H1 (cell line): ENCODE results near the gene VIPR2. TPM values are rescaled to one million over a fixed set of nuclear protein-coding genes. Genes with fewer than 3 reads are reported as not detected.
A peak's percentile ranks its signal among the peaks of the same experiment; 100 is the strongest.

Experiments used
- CTCF ChIA-PET: fragments of 300-600 bp; sonication (Branson Sonifier 250); formaldehyde crosslinking; loops from one replicate; lab custom pipeline; 2021; ENCODE audit not compliant: partially characterized antibody; lab: Charles Lee
- POLR2A ChIA-PET: fragments of 300-600 bp; sonication (Branson Sonifier 250); formaldehyde crosslinking; loops from one replicate; lab custom pipeline; 2021; ENCODE audit warnings: inconsistent platforms; ENCODE audit not compliant: partially characterized antibody; lab: Charles Lee
- DNase-seq, 2 experiments: peaks; one replicate each; pipeline versions ENCODE4 v3.0.0 to v3.0.0-alpha.2; 2010 to 2022; ENCODE audit warnings: low spot score in 2 of 2, low read depth in 1 of 2, mixed read lengths in 1 of 2
- FAIRE-seq: peaks from 2 replicates; lab custom pipeline; 2011; peaks lifted over from hg19 to GRCh38; lab: Jason Lieb, UNC
- H2AFZ ChIP-seq: 2 replicates; pipeline ENCODE4 v1.8.1; 2012; ENCODE audit warnings: low read length, inconsistent platforms
- H2AK5ac ChIP-seq: 2 replicates; pipeline ENCODE4 v1.6.1; 2013; ENCODE audit warnings: low read depth, low read length
- H2BK120ac ChIP-seq: replicated peaks from 2 replicates; pipeline ENCODE3; 2013; ENCODE audit warnings: low read depth, low read length, inconsistent platforms
- H2BK12ac ChIP-seq: 2 replicates; pipeline ENCODE4 v1.6.1; 2013; ENCODE audit warnings: low read depth, low read length
- H2BK15ac ChIP-seq: 2 replicates; pipeline ENCODE4 v1.6.1; 2013; ENCODE audit warnings: low read length
- H2BK20ac ChIP-seq: 2 replicates; pipeline ENCODE4 v1.6.1; 2013; ENCODE audit warnings: low read length
- H2BK5ac ChIP-seq: 2 replicates; pipeline ENCODE4 v1.6.1; 2013; ENCODE audit warnings: low read depth, low read length
- H3K14ac ChIP-seq: 2 replicates; pipeline ENCODE4 v1.6.1; 2013; ENCODE audit warnings: inconsistent platforms; ENCODE audit not compliant: insufficient read length
- H3K18ac ChIP-seq: 2 replicates; pipeline ENCODE4 v1.6.1; 2013; ENCODE audit warnings: low read length; ENCODE audit errors: extremely low read depth
- H3K23ac ChIP-seq: 2 replicates; pipeline ENCODE4 v1.6.1; 2013; ENCODE audit warnings: inconsistent platforms; ENCODE audit not compliant: insufficient read length
- H3K23me2 ChIP-seq: 2 replicates; pipeline ENCODE4 v1.6.1; 2013; ENCODE audit warnings: low read depth, low read length
- H3K27ac ChIP-seq: 2 replicates; pipeline ENCODE4 v1.6.1; 2011; ENCODE audit warnings: low read depth, low read length, inconsistent platforms
- H3K27me3 ChIP-seq, 4 experiments: replicated peaks in 1 of 4; 1 replicate in 1 of 4; 2 replicates in 3 of 4; pipeline versions ENCODE4 v1.6.1 to v1.8.1; 2011 to 2013; ENCODE audit warnings: low read length in 3 of 4, mild to moderate bottlenecking in 3 of 4, inconsistent platforms in 2 of 4, mixed read lengths in 2 of 4, moderate library complexity in 1 of 4; ENCODE audit not compliant: control insufficient read depth in 3 of 4, insufficient read depth in 3 of 4; ENCODE audit errors: extremely low read depth in 1 of 4
- H3K36me3 ChIP-seq, 4 experiments: 2 replicates each; pipeline versions ENCODE4 v1.6.1 to v1.8.1; 2011 to 2013; ENCODE audit warnings: mild to moderate bottlenecking in 4 of 4, low read length in 3 of 4, moderate library complexity in 2 of 4, control low read depth in 1 of 4, inconsistent platforms in 1 of 4; ENCODE audit not compliant: insufficient read depth in 4 of 4, control insufficient read depth in 2 of 4
- H3K4ac ChIP-seq: replicated peaks from 2 replicates; pipeline ENCODE3; 2013; ENCODE audit warnings: low read length, low read depth, mixed read lengths, inconsistent platforms; ENCODE audit not compliant: insufficient read length
- H3K4me1 ChIP-seq, 4 experiments: replicated peaks in 1 of 4; 1 replicate in 1 of 4; 2 replicates in 3 of 4; pipeline versions ENCODE4 v1.6.1 to v1.8.1; 2011 to 2013; ENCODE audit warnings: low read length in 3 of 4, inconsistent platforms in 2 of 4, mixed read lengths in 1 of 4; ENCODE audit not compliant: insufficient read depth in 4 of 4, control insufficient read depth in 3 of 4
- H3K4me2 ChIP-seq, 2 experiments: 2 replicates each; pipeline versions ENCODE4 v1.6.1 to v1.8.1; 2011 to 2013; ENCODE audit warnings: low read depth in 2 of 2, low read length in 2 of 2, control low read depth in 1 of 2, inconsistent platforms in 1 of 2, mild to moderate bottlenecking in 1 of 2; ENCODE audit not compliant: insufficient read depth in 1 of 2
- H3K4me3 ChIP-seq, 4 experiments: fragments of 200-600, 300-600 bp in 1 of 4; sonication (generic), shearing (Covaris generic), sonication (Bioruptor Twin) in 1 of 4; 2 replicates each; pipeline versions ENCODE4 v1.5.1 to v1.8.1; 2011 to 2016; ENCODE audit warnings: low read length in 4 of 4, low read depth in 3 of 4, control low read depth in 2 of 4, inconsistent platforms in 2 of 4, mild to moderate bottlenecking in 2 of 4, mixed read lengths in 1 of 4, moderate library complexity in 1 of 4; ENCODE audit not compliant: insufficient read depth in 2 of 4; ENCODE audit errors: extremely low read depth in 1 of 4
- H3K56ac ChIP-seq: replicated peaks from 2 replicates; pipeline ENCODE3; 2013; ENCODE audit warnings: low read depth, mild to moderate bottlenecking, mixed read lengths, low read length, inconsistent platforms; ENCODE audit not compliant: insufficient read length
- H3K79me1 ChIP-seq: 2 replicates; pipeline ENCODE4 v1.6.1; 2013; ENCODE audit warnings: low read depth, low read length, control low read depth
- H3K79me2 ChIP-seq, 2 experiments: 2 replicates each; pipeline versions ENCODE4 v1.6.1 to v1.8.1; 2012 to 2013; ENCODE audit warnings: low read length in 2 of 2, mild to moderate bottlenecking in 2 of 2, inconsistent platforms in 1 of 2; ENCODE audit not compliant: insufficient read depth in 2 of 2, control insufficient read depth in 1 of 2
- H3K9ac ChIP-seq, 4 experiments: replicated peaks in 1 of 4; 1 replicate in 1 of 4; 2 replicates in 3 of 4; pipeline versions ENCODE4 v1.6.1 to v1.8.1; 2011 to 2013; ENCODE audit warnings: low read depth in 3 of 4, low read length in 3 of 4, control low read depth in 2 of 4, mild to moderate bottlenecking in 2 of 4, moderate library complexity in 2 of 4, inconsistent platforms in 1 of 4; ENCODE audit errors: extremely low read depth in 1 of 4
- H3K9me3 ChIP-seq, 2 experiments: 2 replicates each; pipeline versions ENCODE4 v1.6.1 to v1.8.1; 2012 to 2013; ENCODE audit warnings: mild to moderate bottlenecking in 2 of 2, moderate library complexity in 2 of 2, control low read depth in 1 of 2, inconsistent platforms in 1 of 2, low read depth in 1 of 2, low read length in 1 of 2, mixed read lengths in 1 of 2; ENCODE audit not compliant: insufficient read depth in 2 of 2
- H4K20me1 ChIP-seq, 2 experiments: replicated peaks in 1 of 2; 2 replicates each; pipeline versions ENCODE3 to v1.8.1; 2011 to 2013; ENCODE audit warnings: inconsistent platforms in 2 of 2, low read length in 2 of 2, mild to moderate bottlenecking in 1 of 2; ENCODE audit not compliant: insufficient read depth in 2 of 2, control insufficient read depth in 1 of 2
- H4K5ac ChIP-seq: 2 replicates; pipeline ENCODE4 v1.6.1; 2013; ENCODE audit warnings: low read length, low read depth, mixed read lengths, inconsistent platforms; ENCODE audit not compliant: insufficient read length
- H4K8ac ChIP-seq: 2 replicates; pipeline ENCODE4 v1.8.0; 2013; ENCODE audit warnings: mild to moderate bottlenecking, moderate library complexity, low read length, inconsistent platforms; ENCODE audit not compliant: insufficient read depth; ENCODE audit errors: extremely low read depth
- H4K91ac ChIP-seq: replicated peaks from 2 replicates; pipeline ENCODE3; 2013; ENCODE audit warnings: low read length, mixed read lengths, inconsistent platforms; ENCODE audit not compliant: insufficient read length
- CBX5 ChIP-seq: fragments of 300-800, 300-1000 bp; sonication (generic); IDR thresholded peaks from 2 replicates; pipeline ENCODE4 v1.7.1; 2016; ENCODE audit warnings: antibody characterized with exemption, low read length, low read depth
- CHD1 ChIP-seq: IDR thresholded peaks from 2 replicates; pipeline ENCODE4 v1.6.1; 2012; ENCODE audit warnings: low read depth, low read length, improper control_type of control experiment
- EZH2 ChIP-seq: fragments of 200-600 bp; sonication (generic); IDR thresholded peaks from 2 replicates; pipeline ENCODE4 v1.7.1; 2012; ENCODE audit warnings: low read depth, mild to moderate bottlenecking, moderate library complexity, low read length, inconsistent platforms; ENCODE audit not compliant: severe bottlenecking
- FOSL1 ChIP-seq: IDR thresholded peaks from 2 replicates; pipeline ENCODE4 v1.6.1; 2011; ENCODE audit warnings: mild to moderate bottlenecking, low read depth, low read length, moderate library complexity; ENCODE audit not compliant: insufficient read depth
- JUN ChIP-seq: IDR thresholded peaks from 2 replicates; pipeline ENCODE4 v1.6.1; 2011; ENCODE audit warnings: low read depth, mild to moderate bottlenecking, improper control_type of control experiment, low read length
- KDM4A ChIP-seq: IDR thresholded peaks from one replicate; pipeline ENCODE4 v1.7.1; 2012; ENCODE audit warnings: low read depth, mild to moderate bottlenecking, moderate library complexity, low read length, inconsistent platforms; ENCODE audit not compliant: severe bottlenecking
- KDM5A ChIP-seq: fragments of 200-600 bp; IDR thresholded peaks from 2 replicates; pipeline ENCODE4 v1.7.1; 2012; ENCODE audit warnings: mild to moderate bottlenecking, low read length, inconsistent platforms, mixed read lengths
- NRF1 ChIP-seq: IDR thresholded peaks from 2 replicates; pipeline ENCODE4 v1.6.1; 2011; ENCODE audit warnings: mild to moderate bottlenecking, low read depth, low read length, improper control_type of control experiment
- SIRT6 ChIP-seq: IDR thresholded peaks from one replicate; pipeline ENCODE4 v1.7.1; 2012; ENCODE audit warnings: low read length, inconsistent platforms
- WGBS, 2 experiments: shearing (Covaris generic) in 1 of 2; methylation state at CpG; one replicate each; pipeline versions ENCODE4 v1.1.6 to v1.1.7; 2013 to 2015; ENCODE audit warnings: low lambda C conversion rate in 2 of 2, mixed read lengths in 2 of 2, inconsistent platforms in 1 of 2, low coverage in 1 of 2, missing lambda C conversion rate in 1 of 2; ENCODE audit not compliant: insufficient replicate concordance in 2 of 2, insufficient coverage in 1 of 2, insufficient read length in 1 of 2; ENCODE audit errors: extremely low coverage in 1 of 2, missing lambda C conversion rate in 1 of 2; 5-methylcytosine and 5-hydroxymethylcytosine counted together
- polyA plus RNA-seq, 7 experiments: library from polyadenylated mRNA; depleted of rRNA in 3 of 7; stranded (reverse) in 5 of 7; unstranded in 2 of 7; fragments of >200 nt in 5 of 7; fragments of 200-250 nt in 2 of 7; gene quantifications; 1 replicate in 5 of 7; 2 replicates in 1 of 7; 4 replicates in 1 of 7; pipeline versions ENCODE4 v1.2.1 to v1.2.3, GENCODE V29; 2011 to 2013; ENCODE audit warnings: missing spikeins in 2 of 7, mixed read lengths in 2 of 7
- total RNA-seq: library from RNA; stranded (reverse); fragmentation: NEBNext Ultra II Directional; extraction: Animal tissue kit (Norgen Biotek cat#: 25700); gene quantifications from 2 replicates; pipeline ENCODE4 v1.2.1, GENCODE V29; 2021
- TF ChIP-seq, protein P1 (sequence below): IDR thresholded peaks from 2 replicates; pipeline ENCODE4 v1.6.1; 2011; ENCODE audit warnings: low read length, improper control_type of control experiment

The VIPR2 gene
- total and polyA plus RNA-seq, 2 of the 8 experiments (the other 6 are each of a cell fraction or from before 2014, with no cell fraction given): 2.4 to 6.3 TPM

DNA sequence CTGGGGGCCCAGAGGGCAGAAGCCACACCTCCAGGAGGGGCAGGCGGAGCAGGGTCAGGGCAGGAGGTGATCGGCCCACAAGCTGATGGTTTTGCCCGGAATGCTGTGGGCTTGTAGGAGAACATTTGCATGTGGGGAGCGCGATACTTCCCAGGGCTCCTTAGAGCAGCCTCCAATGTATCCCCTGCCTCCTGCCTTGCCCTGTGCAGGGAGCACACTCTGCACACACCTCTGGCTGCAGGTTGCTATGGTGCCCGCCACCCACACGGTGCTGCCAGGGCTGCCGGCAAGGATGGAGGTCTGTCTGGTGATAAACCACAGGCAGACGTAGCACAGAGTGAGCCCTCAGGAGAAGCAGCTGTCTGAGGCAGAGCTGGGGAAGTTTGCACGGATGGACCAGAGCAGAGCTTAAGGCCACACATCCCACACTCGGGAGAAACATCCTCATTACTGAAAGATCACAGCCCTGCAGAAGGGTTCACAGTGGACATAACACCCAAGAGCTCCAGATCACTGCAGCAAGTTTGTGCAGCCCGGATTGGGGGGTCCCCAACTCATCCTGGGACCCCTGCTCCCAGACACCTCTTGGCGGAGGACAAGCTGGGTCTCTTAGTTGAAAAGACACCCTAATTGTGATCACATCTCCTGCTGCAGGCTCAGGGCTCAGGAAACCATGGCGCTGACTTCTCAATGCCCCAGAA is 41.8 kb downstream of the VIPR2 start:
- no peak overlapping the region for H3K18ac ChIP-seq
- DNase-seq: no peak

More for the DNA sequence above, 41.8 kb downstream of the VIPR2 start:
- H3K27me3 ChIP-seq: no peaks in the 10 kb centered on the region
- no peak overlapping the region for H2AFZ ChIP-seq
- no peak overlapping the region for H3K4me3 ChIP-seq
- H3K56ac ChIP-seq: no peak overlapping the region
- H3K9me3 ChIP-seq: no peaks in the 10 kb centered on the region
- no peak for FAIRE-seq
- peaks cover 4 to 14% (median 8%) of the 10 kb centered on the region in 4 experiments for H3K4me1 ChIP-seq
- H3K14ac ChIP-seq: no peak overlapping the region
- CTCF ChIA-PET: no interaction called here
- POLR2A ChIA-PET: no interaction called here
- H3K79me1 ChIP-seq: no peaks in the 10 kb centered on the region
- 0 out of 2 replicates have a peak overlapping the region, but pooled peaks have one; percentile 9 for H2BK12ac ChIP-seq
- no peaks in the 10 kb centered on the region for H3K79me2 ChIP-seq
- no peak overlapping the region for H3K27ac ChIP-seq
- H2BK20ac ChIP-seq: no peak overlapping the region
- H2BK15ac ChIP-seq: no peak overlapping the region
- H4K20me1 ChIP-seq: no peaks in the 10 kb centered on the region
- no peak overlapping the region for H3K23ac ChIP-seq
- H3K23me2 ChIP-seq: no peaks in the 10 kb centered on the region
- no peak overlapping the region for H3K9ac ChIP-seq
- H4K8ac ChIP-seq: 0 out of 2 replicates have a peak overlapping the region, but pooled peaks have one; percentile 35
- H2BK120ac ChIP-seq: no peak overlapping the region
- TF ChIP-seq JUN: no peak
- TF ChIP-seq KDM4A: no peak
- TF ChIP-seq FOSL1: no peak
- TF ChIP-seq NRF1: no peak
- TF ChIP-seq SIRT6: no peak
- TF ChIP-seq, protein P1, sequence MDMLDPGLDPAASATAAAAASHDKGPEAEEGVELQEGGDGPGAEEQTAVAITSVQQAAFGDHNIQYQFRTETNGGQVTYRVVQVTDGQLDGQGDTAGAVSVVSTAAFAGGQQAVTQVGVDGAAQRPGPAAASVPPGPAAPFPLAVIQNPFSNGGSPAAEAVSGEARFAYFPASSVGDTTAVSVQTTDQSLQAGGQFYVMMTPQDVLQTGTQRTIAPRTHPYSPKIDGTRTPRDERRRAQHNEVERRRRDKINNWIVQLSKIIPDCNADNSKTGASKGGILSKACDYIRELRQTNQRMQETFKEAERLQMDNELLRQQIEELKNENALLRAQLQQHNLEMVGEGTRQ: no peak
- TF ChIP-seq CHD1: no peak
- no peak for TF ChIP-seq EZH2
- no peak for TF ChIP-seq CBX5
- no peak for TF ChIP-seq KDM5A
- no peak overlapping the region for H2AK5ac ChIP-seq
- no peak overlapping the region for H4K91ac ChIP-seq
- peaks cover 0 to 5% (median 0%) of the 10 kb centered on the region in 4 experiments; a peak in 2 of 8 replicates for H3K36me3 ChIP-seq
- H4K5ac ChIP-seq: no peak overlapping the region
- no peak overlapping the region for H2BK5ac ChIP-seq
- no peak overlapping the region for H3K4me2 ChIP-seq
- no peak overlapping the region for H3K4ac ChIP-seq
- WGBS, 2 experiments: 85% methylated on average over 14 of the region's 14 CpGs; no CpG with 5 or more reads in 1 of the 2 experiments
